Lung (tissue), 12 donors: ENCODE measurements around the gene HEY2. TPM values are rescaled to one million over a fixed set of nuclear protein-coding genes. Genes with fewer than 3 reads are reported as not detected.

Experiments used
- ATAC-seq: fragments of 200-7000 bp; cut with Tn5 transposase; one replicate; pipeline ENCODE4 v1.9.1; 2020; ENCODE audit warnings: moderate number of reproducible peaks; ENCODE audit not compliant: insufficient read depth, low FRiP score
- DNase-seq, 3 donors: peaks; one replicate each; pipeline ENCODE4 v3.0.0-alpha.2; 2013 to 2017
- H3K27ac ChIP-seq, 2 donors: one replicate each; pipeline ENCODE4 v1.5.1; 2013; ENCODE audit warnings: mild to moderate bottlenecking in 2 of 2, moderate library complexity in 2 of 2, control low read depth in 1 of 2, inconsistent platforms in 1 of 2, low read depth in 1 of 2, low read length in 1 of 2
- H3K27me3 ChIP-seq, 3 donors: one replicate each; pipeline ENCODE4 v1.5.1; 2013; ENCODE audit warnings: low read length in 2 of 3; ENCODE audit not compliant: control insufficient read depth in 3 of 3, insufficient read depth in 3 of 3
- H3K36me3 ChIP-seq, 4 donors: one replicate each; pipeline ENCODE4 v1.5.1; 2013; ENCODE audit warnings: low read length in 4 of 4, mild to moderate bottlenecking in 1 of 4, moderate library complexity in 1 of 4; ENCODE audit not compliant: control insufficient read depth in 4 of 4, insufficient read depth in 4 of 4
- H3K4me1 ChIP-seq, 5 donors: one replicate each; pipeline ENCODE4 v1.5.1; 2013; ENCODE audit warnings: low read length in 5 of 5, mild to moderate bottlenecking in 2 of 5, moderate library complexity in 1 of 5; ENCODE audit not compliant: control insufficient read depth in 5 of 5, insufficient read depth in 5 of 5
- H3K4me3 ChIP-seq: one replicate; pipeline ENCODE4 v1.5.1; 2013; ENCODE audit warnings: mild to moderate bottlenecking, control low read depth, moderate library complexity
- H3K9ac ChIP-seq, 2 donors: one replicate each; pipeline ENCODE4 v1.5.1; 2013; ENCODE audit warnings: low read length in 2 of 2, control low read depth in 1 of 2; ENCODE audit not compliant: insufficient read depth in 1 of 2
- H3K9me3 ChIP-seq, 4 donors: one replicate each; pipeline ENCODE4 v1.5.1; 2013; ENCODE audit warnings: low read length in 3 of 4, mild to moderate bottlenecking in 1 of 4, moderate library complexity in 1 of 4; ENCODE audit not compliant: control insufficient read depth in 4 of 4, insufficient read depth in 3 of 4
- CTCF ChIP-seq: IDR thresholded peaks from 2 replicates; pipeline ENCODE4 v1.5.1; 2012; ENCODE audit warnings: mild to moderate bottlenecking; ENCODE audit errors: control extremely low read depth, extremely low read depth
- WGBS, 2 donors: extraction: QIAGEN DNeasy Blood & Tissue Kit; methylation state at CpG; one replicate each; pipeline ENCODE4 v1.1.7; 2013; 5-methylcytosine and 5-hydroxymethylcytosine counted together
- polyA plus RNA-seq, 2 donors: library from polyadenylated mRNA; stranded (reverse); fragments of 200-250 nt; gene quantifications; one replicate each; pipeline ENCODE4 v1.2.1, GENCODE V29; 2013
- total RNA-seq, 2 donors: library from RNA; depleted of rRNA in 1 of 2; stranded (reverse); fragments of >200 nt in 1 of 2; gene quantifications; one replicate each; pipeline ENCODE4 v1.2.1, GENCODE V29; 2014 to 2021
- donor health status: control.
- donor health status: control.
- donor health status: Bipolar disorder and iron deficiency.
- donor health status: healthy.
- donor health status: DM: yes; HTN: yes; CAD: no.

The HEY2 gene
- total and polyA plus RNA-seq, 4 donors = 1.0 to 5.2 (median 1.5) TPM

DNA sequence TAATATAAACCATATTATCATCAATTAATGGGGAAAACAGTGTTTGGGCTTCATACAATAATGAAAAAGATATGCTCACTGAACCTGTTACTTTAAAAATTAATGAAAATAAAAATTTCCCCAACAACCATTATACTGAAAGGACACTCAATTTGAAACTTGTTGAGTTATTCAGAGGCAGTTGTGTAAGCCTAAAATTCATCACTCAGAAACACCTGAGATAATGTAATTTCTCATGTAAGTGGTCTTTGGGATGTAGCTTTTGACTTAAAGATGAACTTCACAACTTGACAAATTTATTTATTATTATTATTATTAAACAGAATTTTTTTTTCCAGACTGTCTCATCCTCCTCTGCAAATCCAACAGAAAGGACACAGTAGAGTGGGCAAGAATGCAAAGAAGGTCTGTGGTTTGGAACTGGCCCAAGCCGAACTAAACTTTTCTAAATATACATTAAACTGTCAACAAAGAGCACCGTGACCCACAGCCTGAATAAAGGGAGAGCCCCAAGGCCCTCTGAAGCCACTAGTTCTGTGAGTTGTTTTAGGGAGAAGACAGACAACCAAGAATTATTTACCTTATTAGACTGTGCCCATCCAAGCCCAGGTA is 32.2 kb upstream of the HEY2 start:
- no peak for DNase-seq
- Histone ChIP-seq H3K36me3 (no peaks in the 10 kb centered on the region), H3K27me3 (no peaks in the 10 kb centered on the region), H3K9ac (no peak overlapping the region), H3K4me1 (no peaks in the 10 kb centered on the region), H3K4me3 (no peak overlapping the region), H3K9me3 (no peaks in the 10 kb centered on the region), H3K27ac (no peak overlapping the region)
- 54 to 65% methylated on average over 2 of the region's 2 CpGs for WGBS, 2 donors
- ATAC-seq = no peak
- no peak for TF ChIP-seq CTCF

DNA sequence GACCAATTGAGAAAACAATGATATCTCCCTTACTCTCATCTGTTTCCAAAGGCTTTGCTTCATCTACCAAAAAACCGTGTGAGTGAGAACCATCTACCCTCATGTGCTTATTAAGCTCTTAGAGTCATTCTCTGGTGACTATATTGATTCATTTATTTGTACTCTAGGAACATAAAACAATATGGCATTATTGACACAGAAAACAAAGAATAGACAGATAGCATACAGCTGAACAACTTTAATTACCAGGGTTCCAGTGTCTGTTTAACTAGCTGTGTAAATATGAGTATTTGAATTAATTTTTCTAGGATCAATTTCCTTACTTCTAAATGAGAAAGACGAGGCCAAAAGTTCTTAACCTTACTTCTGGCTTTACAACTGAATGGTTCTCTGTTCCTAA is 31.3 kb upstream of the HEY2 start:
- H3K27ac ChIP-seq = no peak overlapping the region
- H3K36me3 ChIP-seq = no peaks in the 10 kb centered on the region
- TF ChIP-seq CTCF = no peak
- DNase-seq = no peak
- ATAC-seq = no peak
- H3K9ac ChIP-seq = no peak overlapping the region
- H3K27me3 ChIP-seq = no peaks in the 10 kb centered on the region
- H3K4me3 ChIP-seq = no peak overlapping the region
- 85 to 94% methylated on average over 2 of the region's 2 CpGs for WGBS, 2 donors
- H3K9me3 ChIP-seq = no peaks in the 10 kb centered on the region
- no peaks in the 10 kb centered on the region for H3K4me1 ChIP-seq

DNA sequence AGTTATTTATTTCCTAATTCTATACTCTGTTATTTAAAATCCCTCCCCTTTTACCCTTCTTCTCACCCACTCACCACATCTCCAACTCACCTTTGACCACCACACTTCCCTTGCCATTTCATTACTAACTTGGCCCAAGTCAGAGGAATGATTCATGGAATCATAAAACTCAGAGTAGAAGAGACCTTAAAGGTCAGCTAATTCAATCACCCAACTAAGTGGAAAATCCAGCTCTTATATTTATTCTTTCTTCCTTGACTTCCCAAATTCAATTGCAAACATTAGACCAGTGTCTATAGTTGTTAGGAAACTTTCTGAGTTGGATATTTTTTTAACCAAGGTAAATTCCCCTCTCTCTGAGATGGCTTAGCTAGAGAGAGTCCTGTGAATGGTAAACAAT is 26.5 kb upstream of the HEY2 start:
- no peak overlapping the region for H3K9ac ChIP-seq
- no peaks in the 10 kb centered on the region for H3K4me1 ChIP-seq
- peaks cover 0 to 2% (median 0%) of the 10 kb centered on the region in 4 donors for H3K9me3 ChIP-seq
- no peak overlapping the region for H3K4me3 ChIP-seq
- no peak overlapping the region for H3K27ac ChIP-seq
- ATAC-seq = no peak
- DNase-seq = no peak
- H3K36me3 ChIP-seq = no peaks in the 10 kb centered on the region
- no peak for TF ChIP-seq CTCF
- no peaks in the 10 kb centered on the region for H3K27me3 ChIP-seq

- Histone ChIP-seq H3K27me3 (no peaks in the 10 kb centered on the region), H3K9me3 (peaks cover 0 to 2% (median 0%) of the 10 kb centered on the region in 4 donors), H3K4me3 (no peak overlapping the region), H3K4me1 (peaks cover 0 to 3% (median 0%) of the 10 kb centered on the region in 5 donors), H3K9ac (no peak overlapping the region), H3K27ac (no peak overlapping the region), H3K36me3 (no peaks in the 10 kb centered on the region)
- DNase-seq (no peak), ATAC-seq (no peak)
- TF ChIP-seq CTCF = no peak
Measured at GRCh38 chr6:125727216-125727615, 22.2 kb upstream of the HEY2 start.
